Germinal center (tissue), 1 donor: ENCODE measurements around the gene GMFB.
"Not testable (repeated sequence)": the region's sequence is repeated elsewhere in the genome, so short reads cannot be mapped to it uniquely, and the experiment has no call there.

Experiments used
- DNase-seq: peaks from one replicate; pipeline ENCODE4 v3.0.0; 2012; ENCODE audit warnings: mixed read lengths, low spot score

GMFB gene

GRCh38 chr14:54458536-54458935 lies 30.2 kb downstream of the GMFB start:
- not testable (repeated sequence) for DNase-seq

DNA sequence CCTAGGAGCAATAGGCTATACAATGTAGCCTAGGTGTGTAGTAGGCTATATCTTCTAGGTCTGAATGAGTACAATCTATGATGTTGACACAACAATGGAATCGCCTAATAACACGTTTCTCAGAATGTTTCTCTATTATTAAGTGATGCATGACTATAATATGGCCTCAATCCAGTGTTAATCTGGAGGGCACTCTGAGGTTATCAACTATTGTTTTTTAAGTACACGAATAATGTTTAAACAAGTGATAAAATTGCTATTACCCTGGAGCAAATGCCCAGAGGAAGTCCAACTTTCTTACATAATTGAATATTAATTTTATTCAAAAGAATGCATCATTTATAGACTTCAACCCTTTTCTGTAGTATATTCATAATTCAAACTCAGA lies 31.2 kb downstream of the GMFB start:
- no peak for DNase-seq

- DNase-seq, result not testable (repeated sequence)
These were observed 31.8 kb downstream of the GMFB start for GRCh38 chr14:54456820-54457608.

GRCh38 chr14:54455363-54455762 lies 33.4 kb downstream of the GMFB start:
- DNase-seq, result no peak

DNA sequence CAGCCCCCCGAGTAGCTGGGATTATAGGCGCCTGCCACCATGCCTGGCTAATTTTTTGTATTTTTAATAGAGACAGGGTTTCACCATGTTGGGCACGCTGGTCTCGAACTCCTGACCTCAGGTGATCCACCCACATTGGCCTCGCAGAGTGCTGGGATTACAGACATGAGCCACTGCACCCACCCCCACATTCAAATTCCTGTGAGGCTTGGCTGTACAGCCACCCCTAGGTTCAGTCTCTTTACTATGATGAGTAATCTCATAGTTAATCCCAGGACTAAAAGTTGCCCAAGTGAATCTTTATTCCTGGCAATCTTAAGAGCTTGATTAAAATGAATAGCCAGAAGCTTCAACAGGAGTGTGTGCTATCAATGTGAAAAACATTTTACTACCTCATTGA lies 34.8 kb downstream of the GMFB start:
- DNase-seq, result not testable (repeated sequence)

GRCh38 chr14:54453252-54453651 lies 35.5 kb downstream of the GMFB start:
- no peak for DNase-seq

- no peak for DNase-seq
These were observed 36.8 kb downstream of the GMFB start for GRCh38 chr14:54451961-54452360.

- no peak for DNase-seq
These were observed 37.6 kb downstream of the GMFB start for GRCh38 chr14:54451121-54451601.

- DNase-seq, result no peak
These were observed 38.2 kb downstream of the GMFB start for GRCh38 chr14:54450535-54450934.

DNA sequence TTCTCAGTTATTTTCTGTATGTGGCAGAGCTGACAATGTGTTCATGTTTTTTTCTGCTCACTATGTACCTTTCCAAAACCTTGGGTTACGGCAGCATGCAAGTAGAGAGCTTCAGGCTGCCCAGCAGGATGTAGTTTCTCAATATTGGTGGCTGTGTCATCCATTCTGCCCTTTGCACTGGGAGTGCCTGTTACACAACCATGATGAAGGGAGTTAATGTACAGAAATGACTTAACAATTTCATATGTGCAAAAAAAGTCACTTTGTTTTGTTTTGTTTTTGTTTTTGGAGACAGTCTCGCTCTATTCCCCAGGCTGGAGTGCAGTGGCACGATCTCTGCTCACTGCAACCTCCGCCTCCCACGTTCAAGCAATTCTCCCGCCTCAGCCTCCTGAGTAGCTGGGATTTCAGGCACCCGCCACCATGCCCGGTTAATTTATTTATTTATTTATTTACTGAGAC lies 41.5 kb downstream of the GMFB start:
- DNase-seq, result no peak

DNA sequence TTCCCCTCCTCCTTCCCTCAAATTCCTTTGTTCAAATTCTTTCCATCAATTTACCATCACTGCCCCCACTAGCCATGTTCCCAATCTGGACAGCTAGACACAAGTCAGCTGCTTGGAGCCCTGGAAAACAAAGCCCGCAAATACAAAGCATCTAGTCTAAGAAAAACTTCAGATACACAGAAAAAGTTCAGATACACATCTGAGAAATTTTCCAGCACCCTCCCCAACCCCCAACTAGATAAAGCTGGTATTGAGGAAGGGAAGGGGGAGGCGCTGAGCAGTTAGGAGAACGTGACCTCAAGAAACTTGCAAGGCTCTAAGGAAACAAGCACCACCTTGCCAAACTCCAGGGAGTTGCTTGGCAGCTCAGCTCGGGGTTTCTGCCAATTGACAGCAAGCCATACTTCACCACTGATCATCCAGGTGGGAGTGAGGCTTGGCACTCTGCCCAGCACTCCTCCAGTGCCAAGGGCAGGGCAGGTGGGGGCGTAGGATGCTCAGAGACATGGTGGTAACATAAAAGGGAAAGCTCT lies 42.6 kb downstream of the GMFB start:
- DNase-seq, result no peak

DNA sequence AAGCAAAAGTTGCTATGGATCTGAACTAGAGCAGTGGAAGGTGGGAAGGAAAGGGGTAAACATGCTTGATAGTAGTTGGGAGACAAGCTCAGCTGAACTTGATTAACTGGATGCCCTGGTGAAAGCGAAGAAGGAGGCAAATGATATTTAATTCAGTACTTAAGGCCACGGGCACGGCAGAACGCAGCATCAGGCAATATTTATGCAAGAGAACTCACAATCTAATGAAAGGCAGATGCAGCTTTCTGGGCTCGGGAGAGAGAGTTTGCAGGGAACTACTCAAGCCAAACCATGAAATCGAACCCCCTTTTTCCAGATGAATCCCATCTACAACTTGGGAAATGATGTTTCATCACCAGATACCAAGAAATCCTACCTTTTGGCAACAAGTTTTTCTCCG lies 44.1 kb downstream of the GMFB start:
- DNase-seq, result no peak

DNA sequence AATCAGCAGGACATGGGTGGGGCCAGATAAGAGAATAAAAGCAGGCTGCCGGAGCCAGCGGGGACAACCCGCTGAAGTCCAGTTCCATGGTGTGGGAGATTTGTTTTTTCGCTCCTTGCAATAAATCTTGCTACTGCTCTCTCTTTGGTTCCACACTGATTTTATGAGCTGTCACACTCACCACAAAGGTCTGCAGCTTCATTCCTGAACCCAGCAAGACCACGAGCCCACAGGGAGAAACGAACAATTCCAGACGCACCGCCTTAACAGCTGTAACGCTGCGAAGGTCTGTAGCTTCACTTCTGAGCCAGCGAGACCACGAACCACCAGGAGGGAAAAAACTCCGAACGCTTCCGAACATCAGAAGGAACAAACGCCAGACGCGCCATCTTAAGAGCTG lies 44.8 kb downstream of the GMFB start:
- no peak for DNase-seq

- DNase-seq, result not testable (repeated sequence)
These were observed 45.8 kb downstream of the GMFB start for GRCh38 chr14:54442961-54443360.

DNA sequence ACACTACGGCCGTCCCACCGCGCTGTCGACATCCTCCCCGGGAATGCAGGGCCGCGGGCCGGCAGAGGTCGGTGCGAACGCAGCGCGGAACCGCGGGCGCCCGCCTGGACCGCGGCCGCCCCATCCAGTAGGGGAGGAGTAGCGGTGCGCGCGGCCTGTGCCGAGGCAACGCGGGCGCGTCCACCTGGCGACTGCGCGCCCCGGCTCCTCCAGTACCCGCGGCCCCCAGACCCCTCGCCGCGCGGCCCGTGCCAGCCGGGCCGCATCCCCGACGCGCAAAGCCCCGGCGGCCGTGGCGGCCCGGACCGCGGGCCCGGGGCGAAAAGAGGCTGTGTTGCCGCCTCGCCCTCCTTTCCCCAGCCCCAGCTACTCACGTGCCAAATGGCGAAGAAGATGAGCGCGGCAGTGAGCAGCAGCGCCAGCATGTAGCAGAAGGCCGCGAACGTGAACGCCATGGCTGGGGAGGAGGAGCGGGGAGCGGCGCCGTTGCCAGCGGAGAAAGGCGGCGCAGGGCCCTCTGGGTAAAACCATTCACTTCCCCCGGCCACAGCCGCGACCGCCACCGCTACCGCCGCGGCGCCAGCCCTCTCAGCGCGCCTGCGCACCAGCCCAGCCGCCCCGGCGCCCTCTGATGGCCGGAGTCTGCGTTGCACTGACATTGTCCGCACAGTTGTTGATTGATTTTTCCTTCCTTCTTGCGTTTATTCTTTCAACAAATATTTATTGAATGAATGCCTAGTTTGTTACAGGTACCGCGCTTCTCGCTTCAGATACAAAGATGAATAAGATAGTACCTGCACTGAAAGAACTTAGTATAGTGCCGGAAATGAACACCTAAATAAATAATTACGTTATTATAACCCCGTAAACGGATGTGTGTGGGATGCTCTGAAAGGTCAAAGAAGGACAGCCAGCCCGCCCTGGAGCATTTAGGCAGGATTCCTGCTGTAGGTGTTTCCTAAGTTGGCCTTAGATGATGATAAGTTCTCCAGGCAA lies 47.6 kb downstream of the GMFB start, which contains the start of gene CNIH1:
TSS of gene CNIH1 (minus strand) at position 502 of the 996 bp plus-strand sequence. CDS start at position 455, 47 bp downstream.
- DNase-seq, result peak; percentile 96

- no peak for DNase-seq
These were observed 48.3 kb downstream of the GMFB start for GRCh38 chr14:54440476-54440872.

DNA sequence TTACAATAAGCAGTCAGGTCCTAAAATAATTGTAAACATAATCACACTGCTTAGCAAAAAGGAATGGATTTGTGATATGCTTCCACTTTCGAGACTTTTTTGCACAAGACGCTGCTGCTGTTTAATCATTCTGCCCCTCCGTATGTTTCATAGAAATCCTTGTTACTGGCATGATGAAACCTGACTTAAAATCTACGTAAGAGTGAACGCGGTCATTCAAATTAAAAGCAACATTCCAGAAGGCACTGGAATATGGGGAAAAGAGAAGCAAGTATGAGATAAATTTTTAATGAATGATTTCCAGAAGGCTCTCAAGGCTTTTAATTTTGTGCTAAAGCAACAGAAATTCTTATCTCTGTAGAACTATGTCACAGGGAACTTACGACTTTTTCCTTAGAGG lies 48.7 kb downstream of the GMFB start:
- DNase-seq, result no peak

DNA sequence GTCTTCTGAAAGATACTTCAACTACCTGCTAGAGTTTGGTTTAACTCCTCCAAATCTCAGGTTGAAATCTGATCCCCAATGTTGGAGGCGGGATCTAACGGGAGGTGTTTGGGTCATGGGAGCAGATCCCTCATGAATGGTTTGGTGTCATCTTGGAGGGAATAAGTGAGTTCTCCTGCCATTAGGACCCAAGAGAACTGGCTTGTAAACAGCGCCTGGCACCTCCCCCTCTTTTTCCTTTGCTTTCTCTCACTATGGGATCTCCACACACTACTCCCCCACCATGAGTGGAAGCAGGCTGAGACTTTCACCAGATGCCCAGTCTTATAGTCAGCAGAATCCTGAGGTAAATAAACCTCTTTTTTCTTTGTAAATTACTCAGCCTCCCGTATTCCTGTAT lies 50.1 kb downstream of the GMFB start:
- no peak for DNase-seq

DNA sequence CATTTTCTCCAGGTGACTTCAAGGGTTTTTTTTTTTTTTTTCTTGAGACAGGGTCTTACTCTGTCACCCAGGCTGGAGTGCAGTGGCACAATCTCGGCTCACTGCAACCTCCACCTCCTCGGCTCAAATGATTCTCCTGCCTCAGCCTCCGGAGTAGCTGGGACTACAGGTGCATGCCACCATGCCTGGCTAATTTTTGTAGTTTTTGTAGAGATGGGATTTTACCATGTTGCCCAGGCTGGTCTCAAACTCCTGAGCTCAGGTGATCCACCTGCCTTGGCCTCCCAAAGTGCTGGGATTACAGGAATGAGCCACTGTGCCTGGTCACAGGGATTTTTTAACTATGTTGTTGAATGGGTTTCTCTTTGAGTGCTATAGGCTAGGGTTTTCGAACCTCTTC lies 50.8 kb downstream of the GMFB start:
- DNase-seq, result not testable (repeated sequence)

DNA sequence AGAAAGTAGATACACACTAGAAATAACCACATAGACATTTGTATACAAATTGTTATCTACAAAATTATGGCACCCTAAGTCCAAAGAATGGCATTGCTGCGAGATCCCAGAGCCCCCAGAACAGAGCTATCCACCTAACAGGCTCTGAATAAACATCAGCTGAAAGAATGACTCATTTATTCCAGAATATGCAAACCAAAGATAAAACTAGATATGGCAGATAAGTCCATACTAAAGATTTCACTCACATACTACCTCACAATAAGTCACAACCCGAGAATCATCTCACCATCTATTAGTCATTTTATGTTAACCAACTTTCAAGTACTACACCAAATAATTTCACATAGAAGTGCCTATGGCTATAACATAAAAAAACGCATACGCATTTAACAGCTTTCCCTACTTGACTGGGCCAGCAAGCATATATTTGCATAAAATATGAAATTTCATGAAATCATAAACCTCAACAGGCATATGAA lies 53.2 kb downstream of the GMFB start:
- peak; percentile 23 for DNase-seq

DNA sequence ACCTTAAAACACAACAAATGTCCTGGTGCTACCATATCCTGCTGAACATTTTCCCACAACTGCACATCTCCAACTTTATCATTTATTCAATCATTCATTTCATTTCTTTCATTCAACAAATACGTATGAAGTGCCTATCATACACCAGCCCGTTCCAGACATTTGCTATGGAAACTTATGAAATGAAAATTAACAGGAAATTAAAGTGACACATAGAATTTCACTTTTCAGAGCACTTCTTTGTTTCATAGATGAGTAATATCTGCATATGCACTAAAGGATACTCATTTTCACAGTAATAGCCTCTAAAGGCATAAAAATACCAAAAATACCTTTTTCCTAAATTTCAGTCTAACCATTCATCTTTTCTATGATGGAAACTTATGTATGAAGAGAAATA lies 60.3 kb downstream of the GMFB start:
- DNase-seq, result no peak

DNA sequence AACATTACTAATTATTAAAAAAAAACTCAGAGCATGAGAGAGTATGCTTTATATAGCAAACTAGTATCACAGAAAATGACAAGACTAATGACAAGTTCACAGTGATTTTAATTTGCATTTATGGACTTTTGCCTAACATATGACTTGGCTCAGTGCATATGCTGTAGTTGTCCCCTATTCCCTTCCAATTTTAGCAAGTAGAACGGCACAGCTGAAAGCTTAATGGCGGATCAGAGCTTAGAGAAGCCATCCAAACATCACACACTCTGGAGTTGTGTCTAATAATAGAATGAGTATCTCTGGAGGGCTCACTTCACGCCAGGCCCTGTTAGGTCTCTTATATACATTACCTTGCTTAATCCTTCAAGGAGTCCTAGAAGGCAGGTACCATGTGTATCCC lies 60.9 kb downstream of the GMFB start:
- DNase-seq, result no peak
